Activated CD4-positive, alpha-beta T cell treated with anti-CD3 and anti-CD28 coated beads, Interleukin-10, Interleukin-2, amounts not matched to agents 100 ng/mL and 50 ng/mL, durations not matched to agents 16 hours and 8 hours (primary cell): Measurements from ENCODE around the gene SLC35F6.
"Not testable (repeated sequence)": the region's sequence is repeated elsewhere in the genome, so short reads cannot be mapped to it uniquely, and the experiment has no call there.

ENCODE experiments used
- DNase-seq: peaks from one replicate; pipeline ENCODE4 v3.0.0-alpha.2; 2020

SLC35F6 gene

GRCh38 chr2:26758790-26759321, 5.2 kb upstream of the SLC35F6 start:
- DNase-seq, result no peak

- no peak for DNase-seq
Observed at GRCh38 chr2:26759845-26760244, 4.2 kb upstream of the SLC35F6 start.

GRCh38 chr2:26760991-26761390, 3.1 kb upstream of the SLC35F6 start:
- DNase-seq, result not testable (repeated sequence)

- no peak for DNase-seq
Observed at GRCh38 chr2:26763019-26763418, 1.1 kb upstream of the SLC35F6 start.

GRCh38 chr2:26764906-26765305, 822 bp downstream of the SLC35F6 start:
- DNase-seq, result no peak

- no peak for DNase-seq
Observed at GRCh38 chr2:26765475-26766200, 1.6 kb downstream of the SLC35F6 start.

- no peak for DNase-seq
Observed at GRCh38 chr2:26767129-26767528, 3.0 kb downstream of the SLC35F6 start.

- no peak for DNase-seq
Observed at GRCh38 chr2:26767894-26768487, 3.9 kb downstream of the SLC35F6 start.

GRCh38 chr2:26768759-26769088, 4.6 kb downstream of the SLC35F6 start:
- no peak for DNase-seq

GRCh38 chr2:26769089-26769761, 5.1 kb downstream of the SLC35F6 start:
- peak; percentile 70 for DNase-seq

- DNase-seq, result peak; percentile 37
Observed at GRCh38 chr2:26770986-26771586, 7.0 kb downstream of the SLC35F6 start.

GRCh38 chr2:26772064-26773001, 8.2 kb downstream of the SLC35F6 start:
- peak; percentile 63 for DNase-seq

GRCh38 chr2:26776195-26776800, 12.2 kb downstream of the SLC35F6 start:
- no peak for DNase-seq

- DNase-seq, result no peak
Observed at GRCh38 chr2:26778098-26778497, 14.0 kb downstream of the SLC35F6 start.

- no peak for DNase-seq
Observed at GRCh38 chr2:26778507-26778906, 14.4 kb downstream of the SLC35F6 start.

- DNase-seq, result no peak
Observed at GRCh38 chr2:26780203-26780760, 16.2 kb downstream of the SLC35F6 start.

- DNase-seq, result no peak
Observed at GRCh38 chr2:26782876-26783704, 19.0 kb downstream of the SLC35F6 start.

GRCh38 chr2:26784570-26785234, 20.6 kb downstream of the SLC35F6 start:
- DNase-seq, result no peak

- DNase-seq, result peak; percentile 99
Observed at GRCh38 chr2:26785431-26786206, 21.5 kb downstream of the SLC35F6 start, which contains the start of gene CENPA. Gene CENPA (plus strand): TSS chr2:26786056. CDS start chr2:26786197, 141 bp downstream.
